IMR-90 (cell line): ENCODE results near the gene TECTA. TPM values are rescaled to one million over a fixed set of nuclear protein-coding genes. Genes with fewer than 3 reads are reported as not detected.

ENCODE experiments used
- ATAC-seq: fragments of 200-7000 bp; cut with Tn5 transposase; 2 replicates; pipeline ENCODE4 v1.9.1; 2020; ENCODE audit warnings: low read depth, mild to moderate bottlenecking, moderate library complexity
- BruUV-seq: library from RNA; stranded (reverse); fragments of 400-500 nt; replicated peaks from 2 replicates; lab custom pipeline; 2021; lab: Mats Ljungman, UMichigan
- CTCF ChIA-PET: fragments of 300-600 bp; formaldehyde crosslinking; extraction: SDS; loops from one replicate; lab custom pipeline; 2021; ENCODE audit warnings: antibody characterized with exemption; lab: Yijun Ruan, JAX
- POLR2A ChIA-PET: fragments of 300-600 bp; sonication (Branson Sonifier 250); formaldehyde crosslinking; loops from one replicate; lab custom pipeline; 2022; ENCODE audit warnings: antibody characterized with exemption; ENCODE audit not compliant: unreplicated experiment; lab: Charles Lee
- DNase-seq: peaks from one replicate; pipeline ENCODE4 v3.0.0; 2013
- H2AFZ ChIP-seq: replicated peaks from 2 replicates; pipeline ENCODE3; 2013; ENCODE audit warnings: low read length, mild to moderate bottlenecking; ENCODE audit not compliant: poor library complexity
- H2AK5ac ChIP-seq: 2 replicates; pipeline ENCODE4 v1.6.1; 2013; ENCODE audit warnings: low read depth, low read length, inconsistent platforms
- H2AK9ac ChIP-seq: replicated peaks from 2 replicates; pipeline ENCODE3; 2013; ENCODE audit warnings: mild to moderate bottlenecking, low read depth, low read length, moderate library complexity; ENCODE audit not compliant: poor library complexity
- H2BK120ac ChIP-seq: 2 replicates; pipeline ENCODE4 v1.6.1; 2013; ENCODE audit warnings: low read depth, low read length, inconsistent platforms
- H2BK15ac ChIP-seq: 3 replicates; pipeline ENCODE4 v1.6.1; 2013; ENCODE audit warnings: low read depth, low read length, inconsistent platforms
- H2BK20ac ChIP-seq: 2 replicates; pipeline ENCODE4 v1.6.1; 2013; ENCODE audit warnings: low read depth, mild to moderate bottlenecking, inconsistent platforms, low read length, moderate library complexity
- H2BK5ac ChIP-seq: 2 replicates; pipeline ENCODE4 v1.6.1; 2013; ENCODE audit warnings: mild to moderate bottlenecking, low read depth, low read length, inconsistent platforms; ENCODE audit not compliant: poor library complexity, severe bottlenecking
- H3K14ac ChIP-seq: replicated peaks from 2 replicates; pipeline ENCODE4 v1.6.1; 2013; ENCODE audit warnings: low read depth, low read length, inconsistent platforms
- H3K18ac ChIP-seq: 2 replicates; pipeline ENCODE4 v1.6.1; 2013; ENCODE audit warnings: low read depth, low read length, control low read depth
- H3K23ac ChIP-seq: 2 replicates; pipeline ENCODE4 v1.6.1; 2013; ENCODE audit warnings: low read depth, low read length, inconsistent platforms
- H3K27ac ChIP-seq: 2 replicates; pipeline ENCODE4 v1.5.1; 2013; ENCODE audit warnings: mild to moderate bottlenecking, control low read depth, low read length; ENCODE audit not compliant: insufficient read depth
- H3K27me3 ChIP-seq: 2 replicates; pipeline ENCODE4 v1.6.1; 2013; ENCODE audit warnings: low read length; ENCODE audit not compliant: control insufficient read depth, insufficient read depth
- H3K36me3 ChIP-seq: 2 replicates; pipeline ENCODE4 v1.6.1; 2013; ENCODE audit warnings: low read length, mixed read lengths; ENCODE audit not compliant: control insufficient read depth, insufficient read depth
- H3K4ac ChIP-seq: 2 replicates; pipeline ENCODE4 v1.6.1; 2013; ENCODE audit warnings: low read depth, low read length, inconsistent platforms
- H3K4me1 ChIP-seq: 2 replicates; pipeline ENCODE4 v1.6.1; 2013; ENCODE audit warnings: low read length, mixed read lengths; ENCODE audit not compliant: control insufficient read depth, insufficient read depth
- H3K4me2 ChIP-seq: 2 replicates; pipeline ENCODE4 v1.6.1; 2013; ENCODE audit warnings: low read depth, mild to moderate bottlenecking, control low read depth, low read length, moderate library complexity
- H3K4me3 ChIP-seq: 2 replicates; pipeline ENCODE4 v1.5.1; 2013; ENCODE audit warnings: low read depth, mild to moderate bottlenecking, control low read depth, low read length, moderate library complexity; ENCODE audit not compliant: insufficient read depth
- H3K56ac ChIP-seq: 2 replicates; pipeline ENCODE4 v1.6.1; 2013; ENCODE audit warnings: low read length, inconsistent platforms; ENCODE audit not compliant: insufficient read depth; ENCODE audit errors: extremely low read depth
- H3K79me1 ChIP-seq, 2 experiments: 2 replicates each; pipeline ENCODE4 v1.6.1; 2013; ENCODE audit warnings: low read length in 2 of 2, inconsistent platforms in 1 of 2, low read depth in 1 of 2
- H3K9ac ChIP-seq: 2 replicates; pipeline ENCODE4 v1.6.1; 2013; ENCODE audit warnings: low read depth, low read length, control low read depth
- H3K9me1 ChIP-seq: 2 replicates; pipeline ENCODE4 v1.6.1; 2013; ENCODE audit warnings: low read length, inconsistent platforms; ENCODE audit not compliant: insufficient read depth
- H3K9me3 ChIP-seq: 2 replicates; pipeline ENCODE4 v1.6.1; 2013; ENCODE audit warnings: low read length; ENCODE audit not compliant: control insufficient read depth, insufficient read depth
- H4K20me1 ChIP-seq: 2 replicates; pipeline ENCODE4 v1.6.1; 2013; ENCODE audit warnings: low read length, inconsistent platforms; ENCODE audit not compliant: insufficient read depth
- H4K5ac ChIP-seq: 2 replicates; pipeline ENCODE4 v1.6.1; 2013; ENCODE audit warnings: mild to moderate bottlenecking, low read depth, low read length, control low read depth
- H4K8ac ChIP-seq, 2 experiments: 2 replicates each; pipeline ENCODE4 v1.6.1; 2013; ENCODE audit warnings: low read depth in 2 of 2, low read length in 2 of 2, control low read depth in 1 of 2, inconsistent platforms in 1 of 2
- H4K91ac ChIP-seq: 2 replicates; pipeline ENCODE4 v1.6.1; 2013; ENCODE audit warnings: low read depth, low read length, inconsistent platforms; ENCODE audit not compliant: insufficient read depth
- NFE2L2 ChIP-seq: fragments of 150-350 bp; IDR thresholded peaks from 2 replicates; pipeline ENCODE4 v1.6.1; 2016; ENCODE audit warnings: low read depth, mild to moderate bottlenecking, low read length
- POLR2A ChIP-seq: IDR thresholded peaks from 2 replicates; pipeline ENCODE4 v1.6.1; 2012; ENCODE audit warnings: mild to moderate bottlenecking, low read depth, low read length
- RCOR1 ChIP-seq: IDR thresholded peaks from 2 replicates; pipeline ENCODE4 v1.6.1; 2012; ENCODE audit warnings: mild to moderate bottlenecking, low read length, improper control_type of control experiment; ENCODE audit not compliant: insufficient replicate concordance
- RFX5 ChIP-seq: IDR thresholded peaks from 2 replicates; pipeline ENCODE4 v1.8.0; 2012; ENCODE audit warnings: low read depth, mild to moderate bottlenecking, low read length, moderate library complexity
- WGBS, 2 experiments: methylation state at CpG; one replicate each; pipeline versions ENCODE4 v1.1.5 to v1.1.7; 2013; ENCODE audit warnings: missing lambda C conversion rate in 2 of 2; ENCODE audit not compliant: insufficient read length in 1 of 2; ENCODE audit errors: extremely low coverage in 2 of 2; 5-methylcytosine and 5-hydroxymethylcytosine counted together
- dilution Hi-C: fragments of 300-500 bp; cut with HindIII; formaldehyde crosslinking; loops from one replicate; pipeline ENCODE4 v1.14.3; 2018; ENCODE audit warnings: low sequenced_read_pairs; ENCODE audit not compliant: unreplicated experiment
- in situ Hi-C: fragments of 300-500 bp; cut with MboI; formaldehyde crosslinking; loops from 3 replicates; pipeline ENCODE4 v1.14.3; 2019; ENCODE audit warnings: low sequenced_read_pairs, inconsistent platforms, mixed read lengths
- intact Hi-C: fragments of 100-400 bp; cut with micrococcal nuclease; formaldehyde crosslinking; loops from 2 replicates; pipeline ENCODE4 v1.10.0; 2022
- polyA plus RNA-seq, 3 experiments: library from polyadenylated mRNA; depleted of rRNA; stranded (reverse); fragments of >200 nt; gene quantifications; 2 replicates each; pipeline ENCODE4 v1.2.3, GENCODE V29; 2012; ENCODE audit warnings: low replicate concordance in 1 of 3
- total RNA-seq: library from RNA; depleted of rRNA; stranded (reverse); fragments of >200 nt; gene quantifications from 2 replicates; pipeline ENCODE4 v1.2.3, GENCODE V29; 2012
- TF ChIP-seq, protein P1 (sequence below): fragments of 150-350 bp; IDR thresholded peaks from 2 replicates; pipeline ENCODE4 v1.6.1; 2017; ENCODE audit warnings: mild to moderate bottlenecking, antibody characterized with exemption, low read length, low read depth

TECTA gene
- total and polyA plus RNA-seq, 2 of the 4 experiments (the other 2 are of a cell fraction), result 0.17 to 0.18 TPM

- intact Hi-C loops, result no loop called here
- Histone ChIP-seq H2BK120ac (no peak overlapping the region), H3K4me2 (no peak overlapping the region), H2BK20ac (no peak overlapping the region), H3K14ac (no peak overlapping the region), H3K4me1 (no peaks in the 10 kb centered on the region), H3K9me1 (no peaks in the 10 kb centered on the region), H4K91ac (no peak overlapping the region), H2AK9ac (no peak overlapping the region), H3K18ac (no peak overlapping the region), H3K4me3 (no peak overlapping the region), H4K20me1 (no peaks in the 10 kb centered on the region), H2BK15ac (no peak overlapping the region), H3K79me1 (no peaks in the 10 kb centered on the region), H4K8ac (no peak overlapping the region), H3K27me3 (peaks cover 1% of the 10 kb centered on the region; the same call in 1 of the 2 replicates), H3K36me3 (no peaks in the 10 kb centered on the region), H3K9ac (no peak overlapping the region), H2AFZ (no peak overlapping the region), H4K5ac (no peak overlapping the region), H3K4ac (no peak overlapping the region), H3K56ac (no peak overlapping the region), H3K9me3 (no peaks in the 10 kb centered on the region), H3K27ac (no peak overlapping the region), H2AK5ac (no peak overlapping the region), H2BK5ac (no peak overlapping the region), H3K23ac (no peak overlapping the region)
- ATAC-seq (no peak), DNase-seq (no peak)
- BruUV-seq, result no TSS peak
- in situ Hi-C loops, result no loop called here
- POLR2A ChIA-PET, result no interaction called here
- TF ChIP-seq, protein P1, sequence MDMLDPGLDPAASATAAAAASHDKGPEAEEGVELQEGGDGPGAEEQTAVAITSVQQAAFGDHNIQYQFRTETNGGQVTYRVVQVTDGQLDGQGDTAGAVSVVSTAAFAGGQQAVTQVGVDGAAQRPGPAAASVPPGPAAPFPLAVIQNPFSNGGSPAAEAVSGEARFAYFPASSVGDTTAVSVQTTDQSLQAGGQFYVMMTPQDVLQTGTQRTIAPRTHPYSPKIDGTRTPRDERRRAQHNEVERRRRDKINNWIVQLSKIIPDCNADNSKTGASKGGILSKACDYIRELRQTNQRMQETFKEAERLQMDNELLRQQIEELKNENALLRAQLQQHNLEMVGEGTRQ, result no peak
- no peak for TF ChIP-seq RCOR1
- TF ChIP-seq POLR2A, result no peak
- no peak for TF ChIP-seq RFX5
- TF ChIP-seq NFE2L2, result no peak
- WGBS, 2 experiments, result 64% methylated on average over 4 of the region's 10 CpGs; no CpG with 5 or more reads in 1 of the 2 experiments
- CTCF ChIA-PET, result no interaction called here
- dilution Hi-C loops, result no loop called here
These were observed 33.8 kb downstream of the TECTA start for GRCh38 chr11:121134741-121135312.
